IPS-18a (cell line): ENCODE measurements around the gene MLH1.

Experiments used
- H3K27ac ChIP-seq: one replicate; pipeline ENCODE4 v1.5.1; 2013; ENCODE audit warnings: low read length
- H3K27me3 ChIP-seq: one replicate; pipeline ENCODE4 v1.6.1; 2013; ENCODE audit warnings: mild to moderate bottlenecking, low read length; ENCODE audit not compliant: control insufficient read depth, insufficient read depth
- H3K36me3 ChIP-seq: one replicate; pipeline ENCODE4 v1.6.1; 2013; ENCODE audit warnings: low read depth, low read length; ENCODE audit not compliant: control insufficient read depth
- H3K4me1 ChIP-seq: one replicate; pipeline ENCODE4 v1.6.1; 2013; ENCODE audit warnings: low read depth, low read length; ENCODE audit not compliant: control insufficient read depth
- H3K4me3 ChIP-seq: one replicate; pipeline ENCODE4 v1.5.1; 2013; ENCODE audit warnings: low read length
- H3K9ac ChIP-seq: one replicate; pipeline ENCODE4 v1.6.1; 2013; ENCODE audit warnings: mild to moderate bottlenecking, low read length, moderate library complexity
- H3K9me3 ChIP-seq: one replicate; pipeline ENCODE4 v1.6.1; 2013; ENCODE audit warnings: low read depth, low read length; ENCODE audit not compliant: control insufficient read depth

The MLH1 gene

DNA sequence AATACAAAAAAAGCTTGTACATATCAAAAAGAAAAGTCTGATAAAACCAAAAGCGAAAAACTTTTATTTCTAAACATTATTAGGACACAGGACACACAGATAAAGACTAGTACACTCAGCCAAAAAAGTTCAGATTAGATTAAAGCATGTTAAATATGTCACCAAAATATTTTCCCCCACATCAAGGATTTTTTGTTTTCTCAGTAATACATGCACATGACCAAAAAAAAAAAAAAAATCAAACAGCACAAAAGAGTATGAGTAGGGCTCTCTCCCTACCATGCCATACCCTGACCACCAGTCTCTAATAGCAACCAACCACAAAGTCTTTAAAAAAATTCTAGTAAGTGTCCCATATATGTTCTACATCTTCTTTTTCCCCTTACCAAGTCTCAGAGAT lies 103.7 kb downstream of the MLH1 start:
- no peak overlapping the region for H3K27ac ChIP-seq
- H3K9me3 ChIP-seq = no peaks in the 10 kb centered on the region
- H3K4me1 ChIP-seq = no peaks in the 10 kb centered on the region
- no peak overlapping the region for H3K4me3 ChIP-seq
- no peak overlapping the region for H3K9ac ChIP-seq
- peaks cover 5% of the 10 kb centered on the region for H3K36me3 ChIP-seq
- no peaks in the 10 kb centered on the region for H3K27me3 ChIP-seq

DNA sequence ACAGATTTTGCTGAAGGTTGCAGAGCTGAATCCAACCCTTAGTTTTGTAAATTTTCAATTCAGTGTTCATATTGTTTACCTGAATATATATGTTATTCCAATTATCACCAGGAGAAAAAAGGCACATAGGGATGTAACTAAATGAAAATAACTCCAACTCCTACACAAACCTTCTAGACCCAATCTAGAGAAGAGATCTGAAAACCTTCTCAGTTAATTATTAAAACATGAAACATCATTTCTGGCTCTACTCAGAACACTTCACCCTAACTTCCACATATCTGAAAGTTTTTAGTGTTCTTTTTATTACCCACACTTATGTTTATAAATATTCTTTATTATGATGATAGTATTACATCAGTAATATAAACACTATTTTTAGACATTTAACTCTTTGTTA lies 104.5 kb downstream of the MLH1 start:
- Histone ChIP-seq H3K4me3 (no peak overlapping the region), H3K27ac (no peak overlapping the region), H3K4me1 (no peaks in the 10 kb centered on the region), H3K36me3 (peaks cover 5% of the 10 kb centered on the region), H3K27me3 (no peaks in the 10 kb centered on the region), H3K9me3 (no peaks in the 10 kb centered on the region), H3K9ac (no peak overlapping the region)

DNA sequence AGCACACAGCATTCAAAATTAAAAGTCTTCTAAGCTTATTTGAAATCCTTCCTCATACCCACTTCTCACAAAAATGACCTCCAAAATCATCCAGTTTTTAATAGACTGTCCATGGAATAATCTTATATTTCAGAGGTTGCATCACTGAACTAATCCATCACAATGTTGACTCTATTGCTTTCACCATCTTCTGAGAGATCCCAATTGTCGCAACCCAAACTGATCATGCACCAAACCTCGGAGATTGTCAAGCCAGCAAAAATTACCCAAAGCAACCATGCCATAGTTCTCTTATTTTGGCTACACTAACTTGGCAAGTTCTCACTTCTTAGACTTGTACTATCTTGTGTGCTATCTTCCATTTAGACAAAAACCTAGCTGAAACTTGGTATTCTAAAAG lies 105.6 kb downstream of the MLH1 start:
- no peak overlapping the region for H3K4me3 ChIP-seq
- H3K27ac ChIP-seq = no peak overlapping the region
- peaks cover 5% of the 10 kb centered on the region for H3K36me3 ChIP-seq
- no peak overlapping the region for H3K9ac ChIP-seq
- H3K9me3 ChIP-seq = no peaks in the 10 kb centered on the region
- H3K27me3 ChIP-seq = no peaks in the 10 kb centered on the region
- H3K4me1 ChIP-seq = no peaks in the 10 kb centered on the region

DNA sequence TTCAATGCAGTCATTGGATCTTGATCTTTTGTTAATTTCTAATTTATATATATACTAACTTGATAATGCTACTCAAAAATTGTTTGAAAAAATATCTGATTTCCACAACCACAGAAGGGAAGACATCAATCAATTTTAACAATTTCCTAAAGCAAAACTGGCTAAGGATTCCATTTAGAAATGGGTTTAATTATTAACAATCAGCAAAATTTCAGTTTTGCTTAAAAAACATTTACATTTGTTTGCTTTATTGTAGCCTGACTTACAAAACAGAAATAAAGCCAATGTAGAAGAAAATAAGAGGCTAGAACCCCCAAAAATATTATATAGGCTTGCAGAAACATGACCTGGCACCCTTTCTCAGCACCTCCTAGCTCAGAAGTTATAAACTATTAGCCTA lies 106.2 kb downstream of the MLH1 start:
- H3K27ac ChIP-seq = no peak overlapping the region
- H3K4me1 ChIP-seq = no peaks in the 10 kb centered on the region

DNA sequence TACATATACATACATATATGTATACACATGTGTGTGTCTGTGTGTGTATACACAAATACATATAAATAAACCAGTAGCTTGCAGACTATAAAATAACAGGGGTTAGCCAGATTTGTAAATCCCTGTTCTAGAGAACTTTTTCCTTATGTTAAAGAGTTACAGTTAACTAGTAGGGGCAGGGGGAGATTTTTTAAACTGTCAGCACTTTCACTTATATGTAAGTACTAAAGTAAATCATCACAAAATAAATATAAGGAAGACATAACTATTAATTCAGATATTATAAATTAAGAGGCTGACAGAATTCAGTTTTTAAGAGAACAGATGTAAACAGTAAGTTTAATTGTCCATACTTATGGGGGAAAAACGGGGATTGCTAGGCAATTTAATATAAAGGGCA lies 107.1 kb downstream of the MLH1 start:
- no peaks in the 10 kb centered on the region for H3K9me3 ChIP-seq
- no peak overlapping the region for H3K4me3 ChIP-seq
- H3K4me1 ChIP-seq = no peaks in the 10 kb centered on the region
- no peak overlapping the region for H3K27ac ChIP-seq
- no peaks in the 10 kb centered on the region for H3K36me3 ChIP-seq
- H3K27me3 ChIP-seq = no peaks in the 10 kb centered on the region
- H3K9ac ChIP-seq = no peak overlapping the region

More for the DNA sequence above, 106.2 kb downstream of the MLH1 start:
- H3K9ac ChIP-seq = no peak overlapping the region
- H3K4me3 ChIP-seq = no peak overlapping the region
- H3K9me3 ChIP-seq = no peaks in the 10 kb centered on the region
- H3K27me3 ChIP-seq = no peaks in the 10 kb centered on the region
- H3K36me3 ChIP-seq = peaks cover 5% of the 10 kb centered on the region
